PC-3 (cell line): ENCODE results near the gene TEX14. TPM values are rescaled to one million over a fixed set of nuclear protein-coding genes. Genes with fewer than 3 reads are reported as not detected.

Source experiments
- ATAC-seq: fragments of 200-7000 bp; cut with Tn5 transposase; 2 replicates; pipeline ENCODE4 v1.9.1; 2020; ENCODE audit warnings: mild to moderate bottlenecking, moderate library complexity
- BruUV-seq: library from RNA; stranded (reverse); fragments of 400-500 nt; replicated peaks from 2 replicates; lab custom pipeline; 2021; lab: Mats Ljungman, UMichigan
- CTCF ChIA-PET: fragments of 300-600 bp; sonication (Branson Sonifier 250); formaldehyde crosslinking; loops from one replicate; lab custom pipeline; 2022; ENCODE audit warnings: antibody characterized with exemption; lab: Charles Lee
- POLR2A ChIA-PET: fragments of 300-600 bp; sonication (Branson Sonifier 250); formaldehyde crosslinking; loops from one replicate; lab custom pipeline; 2022; ENCODE audit warnings: antibody characterized with exemption; ENCODE audit not compliant: unreplicated experiment; lab: Charles Lee
- DNase-seq: peaks from one replicate; pipeline ENCODE4 v3.0.0-alpha.2; 2015
- H2AFZ ChIP-seq: fragments of 300-600 bp; sonication (generic); 2 replicates; pipeline ENCODE4 v1.6.0; 2016; ENCODE audit warnings: antibody characterized with exemption, low read length
- H3F3A ChIP-seq: fragments of 300-600 bp; sonication (generic); one replicate; pipeline ENCODE4 v1.6.0; 2017; ENCODE audit warnings: antibody characterized with exemption, low read length, control low read depth, mild to moderate bottlenecking; ENCODE audit not compliant: unreplicated experiment
- H3K27ac ChIP-seq: fragments of 300-600 bp; sonication (generic); 2 replicates; pipeline ENCODE4 v1.5.1; 2016; ENCODE audit warnings: mild to moderate bottlenecking, low read length
- H3K27me3 ChIP-seq: fragments of 300-600 bp; sonication (generic); 2 replicates; pipeline ENCODE4 v1.6.1; 2016; ENCODE audit warnings: low read length, mixed read lengths
- H3K36me3 ChIP-seq: fragments of 300-600 bp; sonication (generic); 2 replicates; pipeline ENCODE4 v1.6.1; 2016; ENCODE audit warnings: low read depth, mixed run types, low read length, mixed read lengths
- H3K4me1 ChIP-seq: fragments of 300-600 bp; sonication (generic); 2 replicates; pipeline ENCODE4 v1.5.1; 2016; ENCODE audit warnings: low read length; ENCODE audit not compliant: insufficient read depth
- H3K4me2 ChIP-seq: fragments of 300-600 bp; sonication (generic); 2 replicates; pipeline ENCODE4 v1.6.0; 2016; ENCODE audit warnings: low read length
- H3K4me3 ChIP-seq: fragments of 300-600 bp; sonication (generic); 2 replicates; pipeline ENCODE4 v1.5.1; 2016; ENCODE audit warnings: mild to moderate bottlenecking, low read length, mixed read lengths
- H3K79me2 ChIP-seq: fragments of 300-600 bp; sonication (generic); 2 replicates; pipeline ENCODE4 v1.6.1; 2017; ENCODE audit warnings: low read length, mixed read lengths
- H3K9ac ChIP-seq: fragments of 300-600 bp; sonication (generic); 2 replicates; pipeline ENCODE4 v1.6.0; 2016; ENCODE audit warnings: mild to moderate bottlenecking, low read length
- H3K9me2 ChIP-seq: fragments of 300-600 bp; sonication (generic); replicated peaks from 2 replicates; pipeline ENCODE4 v1.6.1; 2016; ENCODE audit warnings: mixed run types, low read length, mixed read lengths
- H3K9me3 ChIP-seq: fragments of 300-600 bp; sonication (generic); 2 replicates; pipeline ENCODE4 v1.6.1; 2016; ENCODE audit warnings: low read length, mixed read lengths
- H4K20me1 ChIP-seq: fragments of 300-600 bp; sonication (generic); 2 replicates; pipeline ENCODE4 v1.6.1; 2016; ENCODE audit warnings: low read length, mixed read lengths
- CTCF ChIP-seq: fragments of 300-600 bp; sonication (generic); conservative IDR thresholded peaks from 2 replicates; pipeline ENCODE4 v1.5.1; 2017; ENCODE audit warnings: antibody characterized with exemption, low read depth, mild to moderate bottlenecking, low read length
- EZH2 ChIP-seq: fragments of 300-600 bp; sonication (generic); IDR thresholded peaks from one replicate; pipeline ENCODE4 v1.6.1; 2017; ENCODE audit warnings: antibody characterized with exemption, mild to moderate bottlenecking, low read length; ENCODE audit not compliant: unreplicated experiment
- EZH2phosphoT487 ChIP-seq: fragments of 300-600 bp; sonication (generic); IDR thresholded peaks from 2 replicates; pipeline ENCODE4 v1.6.1; 2018; ENCODE audit warnings: mild to moderate bottlenecking, antibody characterized with exemption, low read length, borderline replicate concordance
- intact Hi-C: fragments of 100-400 bp; cut with micrococcal nuclease; formaldehyde crosslinking; loops from 2 replicates; pipeline ENCODE4 v1.9.0; 2023
- total RNA-seq: library from RNA; depleted of rRNA; stranded (reverse); fragments of >200 nt; gene quantifications from 2 replicates; pipeline ENCODE4 v1.2.3, GENCODE V29; 2014

TEX14 gene
- total RNA-seq, 1 experiment from 2014 or later, result 0.29 TPM

- CTCF ChIA-PET, result no interaction called here
- Histone ChIP-seq H3K9ac (no peak overlapping the region), H4K20me1 (no peaks in the 10 kb centered on the region), H3K36me3 (no peaks in the 10 kb centered on the region), H3F3A (no peaks in the 10 kb centered on the region), H3K79me2 (no peaks in the 10 kb centered on the region), H3K9me2 (no peaks in the 10 kb centered on the region), H3K9me3 (no peaks in the 10 kb centered on the region), H3K27me3 (no peaks in the 10 kb centered on the region), H3K27ac (no peak overlapping the region), H3K4me1 (peaks cover 10% of the 10 kb centered on the region), H2AFZ (no peak overlapping the region), H3K4me2 (no peak overlapping the region), H3K4me3 (no peak overlapping the region)
- no TSS peak for BruUV-seq
- intact Hi-C loops, result no loop called here
- ATAC-seq (no peak), DNase-seq (no peak)
- no peak for TF ChIP-seq EZH2phosphoT487
- TF ChIP-seq EZH2, result no peak
- no peak for TF ChIP-seq CTCF
- POLR2A ChIA-PET, result interaction anchor here (0.6 to 0.8 kb wide), 2 partner anchors 9 to 12 kb away, joined by 3 to 4 read pairs; no protein-coding TSS in a partner anchor
Observed at GRCh38 chr17:58640202-58640601, 51.6 kb downstream of the TEX14 start.

- Histone ChIP-seq H3K36me3 (no peaks in the 10 kb centered on the region), H2AFZ (no peak overlapping the region), H4K20me1 (no peaks in the 10 kb centered on the region), H3K4me2 (no peak overlapping the region), H3K27me3 (no peaks in the 10 kb centered on the region), H3F3A (no peaks in the 10 kb centered on the region), H3K4me1 (peaks cover 10% of the 10 kb centered on the region), H3K9me3 (no peaks in the 10 kb centered on the region), H3K9me2 (no peaks in the 10 kb centered on the region), H3K4me3 (no peak overlapping the region), H3K27ac (no peak overlapping the region), H3K79me2 (no peaks in the 10 kb centered on the region), H3K9ac (no peak overlapping the region)
- BruUV-seq, result no TSS peak
- ChIA-PET POLR2A (interaction anchor here (0.6 to 0.8 kb wide), 2 partner anchors 8 to 9 kb away, joined by 3 to 6 read pairs; no protein-coding TSS in a partner anchor), CTCF (no interaction called here)
- TF ChIP-seq CTCF, result no peak
- no peak for TF ChIP-seq EZH2
- no peak for TF ChIP-seq EZH2phosphoT487
- ATAC-seq, result no peak
- intact Hi-C loops, result no loop called here
- no peak for DNase-seq
Observed at GRCh38 chr17:58639681-58640080, 52.2 kb downstream of the TEX14 start.

- Histone ChIP-seq H3K9ac (no peak overlapping the region), H3K36me3 (no peaks in the 10 kb centered on the region), H3K4me3 (no peak overlapping the region), H3K27ac (no peak overlapping the region), H3K27me3 (no peaks in the 10 kb centered on the region), H4K20me1 (no peaks in the 10 kb centered on the region), H3K79me2 (no peaks in the 10 kb centered on the region), H3K9me3 (no peaks in the 10 kb centered on the region), H3K9me2 (no peaks in the 10 kb centered on the region), H3K4me1 (peaks cover 5% of the 10 kb centered on the region), H3K4me2 (no peak overlapping the region), H3F3A (no peaks in the 10 kb centered on the region), H2AFZ (no peak overlapping the region)
- DNase-seq (no peak), ATAC-seq (no peak)
- CTCF ChIA-PET, result no interaction called here
- intact Hi-C loops, result no loop called here
- BruUV-seq, result no TSS peak
- POLR2A ChIA-PET, result interaction anchor here (0.6 kb wide), 1 partner anchor 118 kb away, joined by 4 read pairs; no protein-coding TSS in a partner anchor
- TF ChIP-seq EZH2, result no peak
- no peak for TF ChIP-seq EZH2phosphoT487
- TF ChIP-seq CTCF, result no peak
Observed at GRCh38 chr17:58637011-58637570, 54.8 kb downstream of the TEX14 start.
